HepG2 (cell line): ENCODE data around the gene SOBP. TPM values are rescaled to one million over a fixed set of nuclear protein-coding genes. Genes with fewer than 3 reads are reported as not detected.

Source experiments
- ATAC-seq: fragments of 200-7000 bp; cut with Tn5 transposase; 3 replicates; pipeline ENCODE4 v1.9.1; 2020; ENCODE audit warnings: mild to moderate bottlenecking, moderate library complexity
- BruUV-seq: library from RNA; stranded (reverse); fragments of 400-500 nt; replicated peaks from 2 replicates; lab custom pipeline; 2021; lab: Mats Ljungman, UMichigan
- CTCF ChIA-PET: fragments of 300-600 bp; formaldehyde crosslinking; extraction: SDS; loops from one replicate; lab custom pipeline; 2021; ENCODE audit warnings: low total read pairs, inconsistent platforms, low intra/inter-chr PET ratio; lab: Yijun Ruan, JAX
- POLR2A ChIA-PET: fragments of 350-600 bp; sonication (Branson Sonifier 250); formaldehyde crosslinking; loops from one replicate; lab custom pipeline; 2020; ENCODE audit warnings: antibody characterized with exemption, inconsistent platforms; lab: Yijun Ruan, JAX
- DNase-seq: peaks from one replicate; pipeline ENCODE4 v3.0.0-alpha.2; 2015; ENCODE audit warnings: low spot score
- FAIRE-seq: peaks from 3 replicates; lab custom pipeline; 2011; peaks lifted over from hg19 to GRCh38; lab: Jason Lieb, UNC
- H2AFZ ChIP-seq: one replicate; pipeline ENCODE4 v1.6.1; 2011; ENCODE audit warnings: low read length, inconsistent platforms
- H3K27ac ChIP-seq: fragments of 300-600 bp; 3 replicates; pipeline ENCODE4 v1.8.0; 2011; ENCODE audit warnings: mixed run types, mild to moderate bottlenecking, mixed read lengths, low read length, inconsistent platforms; ENCODE audit not compliant: insufficient read depth; ENCODE audit errors: extremely low read length
- H3K27me3 ChIP-seq, 2 experiments: fragments of 200-600 bp in 1 of 2; 2 replicates in 1 of 2; 3 replicates in 1 of 2; pipeline versions ENCODE4 v1.6.0 to v1.8.0; 2011; ENCODE audit warnings: low read length in 2 of 2, mild to moderate bottlenecking in 2 of 2, moderate library complexity in 2 of 2, inconsistent platforms in 1 of 2; ENCODE audit not compliant: insufficient read depth in 2 of 2, control insufficient read depth in 1 of 2
- H3K36me3 ChIP-seq, 2 experiments: fragments of 200-600 bp in 1 of 2; replicated peaks in 1 of 2; 2 replicates in 1 of 2; 3 replicates in 1 of 2; pipeline versions ENCODE4 v1.5.1 to v1.8.0; 2011; ENCODE audit warnings: low read length in 2 of 2, inconsistent platforms in 1 of 2; ENCODE audit not compliant: insufficient read depth in 2 of 2, control insufficient read depth in 1 of 2
- H3K4me1 ChIP-seq: 2 replicates; pipeline ENCODE4 v1.5.1; 2012; ENCODE audit warnings: low read length, inconsistent platforms; ENCODE audit not compliant: insufficient read depth
- H3K4me2 ChIP-seq: 2 replicates; pipeline ENCODE4 v1.6.0; 2011; ENCODE audit warnings: low read depth, low read length, inconsistent platforms
- H3K4me3 ChIP-seq, 3 experiments: fragments of 200-600 bp in 1 of 3; sonication (generic), shearing (Covaris generic) in 1 of 3; replicated peaks in 1 of 3; 2 replicates each; pipeline ENCODE4 v1.5.1; 2011 to 2016; ENCODE audit warnings: low read length in 3 of 3, inconsistent platforms in 2 of 3, low read depth in 2 of 3, mild to moderate bottlenecking in 2 of 3, control low read depth in 1 of 3, mixed read lengths in 1 of 3; ENCODE audit not compliant: insufficient read depth in 1 of 3
- H3K79me2 ChIP-seq: one replicate; pipeline ENCODE4 v1.6.1; 2011; ENCODE audit warnings: low read length, inconsistent platforms; ENCODE audit not compliant: insufficient read depth
- H3K9ac ChIP-seq: 2 replicates; pipeline ENCODE4 v1.6.0; 2011; ENCODE audit warnings: mild to moderate bottlenecking, low read depth, low read length, inconsistent platforms; ENCODE audit not compliant: insufficient read depth
- H3K9me3 ChIP-seq: 2 replicates; pipeline ENCODE4 v1.5.1; 2012; ENCODE audit warnings: mild to moderate bottlenecking, low read length
- H4K20me1 ChIP-seq: 2 replicates; pipeline ENCODE4 v1.6.0; 2011; ENCODE audit warnings: inconsistent platforms, mild to moderate bottlenecking, low read length, moderate library complexity; ENCODE audit not compliant: insufficient read depth
- DR1 ChIP-seq: sonication (generic); formaldehyde crosslinking; IDR thresholded peaks from 2 replicates; pipeline ENCODE4 v1.8.0; 2021; ENCODE audit warnings: mild to moderate bottlenecking, missing genetic modification reagents, inconsistent platforms
- ISX ChIP-seq: sonication (generic); formaldehyde crosslinking; conservative IDR thresholded peaks from 2 replicates; pipeline ENCODE4 v1.5.0; 2020; ENCODE audit warnings: missing genetic modification reagents
- KLF11 ChIP-seq: IDR thresholded peaks from 2 replicates; pipeline ENCODE4 v1.6.1; 2016; ENCODE audit warnings: missing compliant biosample characterization
- RCOR2 ChIP-seq: IDR thresholded peaks from 2 replicates; pipeline ENCODE4 v1.6.1; 2016; ENCODE audit warnings: missing biosample characterization, missing genetic modification reagents
- SNRNP70 ChIP-seq: fragments of 200-400 bp; formaldehyde crosslinking; IDR thresholded peaks from 2 replicates; pipeline ENCODE4 v1.6.1; 2017; ENCODE audit warnings: mild to moderate bottlenecking, low read depth, low read length, moderate library complexity
- TARDBP ChIP-seq: sonication (generic); formaldehyde crosslinking; IDR thresholded peaks from 2 replicates; pipeline ENCODE4 v1.8.0; 2022; ENCODE audit warnings: mild to moderate bottlenecking, missing genetic modification reagents
- ZBTB1 ChIP-seq: sonication (generic); formaldehyde crosslinking; IDR thresholded peaks from 2 replicates; pipeline ENCODE4 v1.4.0; 2020; ENCODE audit warnings: missing genetic modification reagents, borderline replicate concordance
- ZBTB10 ChIP-seq: sonication (generic); formaldehyde crosslinking; IDR thresholded peaks from 2 replicates; pipeline ENCODE4 v1.4.0; 2020; ENCODE audit warnings: missing genetic modification reagents, borderline replicate concordance
- ZNF615 ChIP-seq: sonication (generic); formaldehyde crosslinking; IDR thresholded peaks from 2 replicates; pipeline ENCODE4 v1.5.0; 2020; ENCODE audit warnings: mild to moderate bottlenecking, missing genetic modification reagents, borderline replicate concordance
- ZNF616 ChIP-seq: sonication (generic); formaldehyde crosslinking; IDR thresholded peaks from 2 replicates; pipeline ENCODE4 v1.5.0; 2020; ENCODE audit warnings: low read depth, mild to moderate bottlenecking, missing genetic modification reagents
- ZNF879 ChIP-seq: sonication (generic); formaldehyde crosslinking; IDR thresholded peaks from 2 replicates; pipeline ENCODE4 v1.8.1; 2023; ENCODE audit warnings: missing genetic modification reagents
- WGBS: methylation state at CpG from one replicate; pipeline ENCODE4 v1.1.6; 2017; ENCODE audit warnings: low lambda C conversion rate; 5-methylcytosine and 5-hydroxymethylcytosine counted together
- in situ Hi-C: cut with HindIII; loops from 2 replicates; pipeline ENCODE4 v1.10.0; 2017; ENCODE audit warnings: low pct_unique_long_range_greater_than_20kb; ENCODE audit not compliant: extremely low pct_ligation_motif_present
- intact Hi-C: fragments of 100-400 bp; cut with micrococcal nuclease; formaldehyde crosslinking; loops from one replicate; pipeline ENCODE4 v1.10.0; 2022; ENCODE audit not compliant: unreplicated experiment
- polyA plus RNA-seq, 8 experiments: library from polyadenylated mRNA; depleted of rRNA in 3 of 8; stranded (reverse) in 7 of 8; unstranded in 1 of 8; fragments of >200 nt; fragmentation: Illumina TruSeq in 4 of 8; extraction: Trizol in 4 of 8; gene quantifications; 2 replicates each; pipeline versions ENCODE4 v1.2.1 to v1.2.3, GENCODE V29; 2011 to 2016; ENCODE audit warnings: low read depth in 4 of 8, missing spikeins in 1 of 8, mixed read lengths in 1 of 8; ENCODE audit not compliant: insufficient read depth in 1 of 8
- total RNA-seq, 5 experiments: library from RNA; depleted of rRNA; stranded (reverse); fragments of >200 nt; fragmentation: Illumina TruSeq; extraction: Trizol; gene quantifications; 2 replicates each; pipeline ENCODE4 v1.2.3, GENCODE V29; 2016; ENCODE audit warnings: low read depth in 1 of 5
- TF ChIP-seq, protein P1 (sequence below): IDR thresholded peaks from 2 replicates; pipeline ENCODE4 v1.6.1; 2016; ENCODE audit warnings: low read depth, borderline replicate concordance

Gene SOBP
- total and polyA plus RNA-seq, 2 of the 13 experiments (the other 11 are each of a cell fraction or from before 2014, with no cell fraction given) = 1.5 to 6.9 TPM

DNA sequence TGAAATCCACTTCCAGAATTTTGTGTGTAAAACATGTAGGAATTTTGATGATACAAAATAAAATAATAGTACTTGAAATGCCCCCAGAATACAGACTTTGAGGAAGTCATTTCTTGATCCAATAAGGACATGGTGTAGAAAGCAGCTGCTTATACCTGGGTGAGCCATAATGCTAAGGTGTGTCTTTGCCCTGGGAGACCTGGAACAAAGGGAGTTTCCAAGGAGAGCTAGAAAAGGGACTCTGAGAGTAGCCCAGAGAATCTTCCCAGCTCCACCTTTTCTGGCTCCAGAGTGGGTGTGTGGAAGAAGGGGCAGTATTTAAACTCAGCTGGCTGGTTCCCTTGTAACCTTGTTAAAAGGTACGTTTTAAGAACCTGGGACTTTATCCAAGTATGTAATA lies 77.7 kb downstream of the SOBP start:
- ChIA-PET CTCF (no interaction called here), POLR2A (no interaction called here)

More for the DNA sequence above, 77.7 kb downstream of the SOBP start:
- intact Hi-C loops = no loop called here
- Histone ChIP-seq H3K4me3 (no peak overlapping the region), H3K4me2 (no peak overlapping the region), H3K9me3 (no peaks in the 10 kb centered on the region), H2AFZ (no peak overlapping the region), H3K36me3 (peaks cover 5 to 26% of the 10 kb centered on the region in 2 experiments), H3K79me2 (no peaks in the 10 kb centered on the region), H3K27ac (no peak overlapping the region), H3K9ac (no peak overlapping the region), H4K20me1 (no peaks in the 10 kb centered on the region; the same call in 1 of the 2 replicates), H3K4me1 (no peaks in the 10 kb centered on the region), H3K27me3 (no peaks in the 10 kb centered on the region)
- in situ Hi-C loops = no loop called here
- 90% methylated on average over 1 of the region's 1 CpG for WGBS
- no peak for FAIRE-seq
- no TSS peak for BruUV-seq
- no peak for DNase-seq
- no peak for ATAC-seq
- TF ChIP-seq KLF11 (CRISPR knock-in tag) = no peak
- no peak for TF ChIP-seq ZNF879 (CRISPR knock-in tag)
- no peak for TF ChIP-seq ZNF615 (CRISPR knock-in tag)
- TF ChIP-seq DR1 (CRISPR knock-in tag) = no peak
- TF ChIP-seq ISX (CRISPR knock-in tag) = no peak
- no peak for TF ChIP-seq TARDBP (CRISPR knock-in tag)
- TF ChIP-seq ZBTB1 = no peak
- no peak for TF ChIP-seq SNRNP70
- TF ChIP-seq ZNF616 (CRISPR knock-in tag) = no peak
- TF ChIP-seq RCOR2 = no peak
- no peak for TF ChIP-seq ZBTB10 (CRISPR knock-in tag)
- TF ChIP-seq, protein P1, sequence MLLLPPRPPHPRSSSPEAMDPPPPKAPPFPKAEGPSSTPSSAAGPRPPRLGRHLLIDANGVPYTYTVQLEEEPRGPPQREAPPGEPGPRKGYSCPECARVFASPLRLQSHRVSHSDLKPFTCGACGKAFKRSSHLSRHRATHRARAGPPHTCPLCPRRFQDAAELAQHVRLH = no peak
